GM19467 (cell line): ENCODE results near the gene NEDD1.

Experiments used
- ATAC-seq: cut with Tn5 transposase; IDR thresholded peaks from one replicate; pipeline ENCODE4 v1.9.1; 2021; ENCODE audit warnings: mild to moderate bottlenecking, moderate library complexity; ENCODE audit not compliant: unreplicated experiment

Gene NEDD1

GRCh38 chr12:97003276-97003675 is 96.2 kb downstream of the NEDD1 start:
- ATAC-seq: no peak
